DMS 273 treated with DMSO at 0.1 percent for 48 hours (cell line): ENCODE measurements around the gene GSTM4.
A peak's percentile ranks its signal among the peaks of the same experiment; 100 is the strongest.

Source experiments
- DNase-seq: peaks from one replicate; lab custom pipeline; 2025; lab: John Stamatoyannopoulos, UW

The GSTM4 gene

GRCh38 chr1:109655615-109656519, at the start of gene GSTM4:
Gene GSTM4 (plus strand): TSS chr1:109656099. CDS start chr1:109656390, 291 bp downstream.
- DNase-seq = peak; percentile 50

GRCh38 chr1:109609881-109610280, 46.0 kb upstream of the GSTM4 start:
- no peak for DNase-seq

GRCh38 chr1:109610609-109611307, 45.1 kb upstream of the GSTM4 start:
- no peak for DNase-seq

GRCh38 chr1:109611308-109611990, 44.5 kb upstream of the GSTM4 start:
- DNase-seq = no peak

- no peak for DNase-seq
These were observed 42.3 kb upstream of the GSTM4 start for GRCh38 chr1:109613361-109614147.

GRCh38 chr1:109615879-109616278, 40.0 kb upstream of the GSTM4 start:
- DNase-seq = no peak

- no peak for DNase-seq
These were observed 39.5 kb upstream of the GSTM4 start for GRCh38 chr1:109616391-109616790.

- peak; percentile 9 for DNase-seq
These were observed 38.6 kb upstream of the GSTM4 start for GRCh38 chr1:109617291-109617801.

GRCh38 chr1:109618661-109619575, 37.0 kb upstream of the GSTM4 start:
- DNase-seq = no peak

- peak; percentile 42 for DNase-seq
These were observed 36.1 kb upstream of the GSTM4 start, which contains the start of the genes AMPD2 and GNAT2 for GRCh38 chr1:109619576-109620400. Gene AMPD2 (plus strand): TSS chr1:109619837. CDS start chr1:109621176, 1,339 bp downstream. Gene GNAT2 (minus strand): TSS chr1:109619616. CDS start chr1:109612870, 6,746 bp downstream.

GRCh38 chr1:109620401-109620791, 35.5 kb upstream of the GSTM4 start:
- DNase-seq = no peak

- peak; percentile 71 for DNase-seq
These were observed 35.0 kb upstream of the GSTM4 start for GRCh38 chr1:109620841-109621286.

- DNase-seq = no peak
These were observed 34.3 kb upstream of the GSTM4 start for GRCh38 chr1:109621379-109622136.

GRCh38 chr1:109622137-109622892, 33.6 kb upstream of the GSTM4 start:
- DNase-seq = no peak

GRCh38 chr1:109622895-109623294, 33.0 kb upstream of the GSTM4 start:
- no peak for DNase-seq

GRCh38 chr1:109623601-109624161, 32.2 kb upstream of the GSTM4 start:
- no peak for DNase-seq
